Measurements from ENCODE around the gene CEP85. TPM values are rescaled to one million over a fixed set of nuclear protein-coding genes. Genes with fewer than 3 reads are reported as not detected.

The CEP85 gene
- total and polyA plus RNA-seq, 2 of the 13 experiments (the other 11 are each of a cell fraction or from before 2014, with no cell fraction given), result 16.1 to 26.7 TPM

- TF ChIP-seq SALL1 (CRISPR knock-in tag; IDR thresholded peaks at IDR 0.05) (peak; percentile 62), PHF8 (CRISPR knock-in tag; IDR thresholded peaks at IDR 0.05) (peak; percentile 87), HMGXB4 (CRISPR knock-in tag; IDR thresholded peaks at IDR 0.05; ENCODE audit: borderline replicate concordance in 1 of 2, low read depth in 1 of 2) (peak in 1 of 2 experiments; percentile 37; a peak in 1 of 4 replicates), TFDP1 (CRISPR knock-in tag; IDR thresholded peaks at IDR 0.05; ENCODE audit: borderline replicate concordance) (peak; percentile 38; the same call in 1 of the 2 replicates), ZMYM4 (CRISPR knock-in tag; IDR thresholded peaks at IDR 0.05) (peak; percentile 34; the same call in 1 of the 2 replicates), RXRA (CRISPR knock-in tag; IDR thresholded peaks at IDR 0.05) (peak; percentile 96), SP1 (IDR thresholded peaks at IDR 0.05) (no peak), SP1 (CRISPR knock-in tag; IDR thresholded peaks at IDR 0.05) (peak; percentile 54; the same call in 1 of the 2 replicates), E2F1 (CRISPR knock-in tag; IDR thresholded peaks at IDR 0.05) (0 out of 2 replicates have a peak, but pooled peaks have one; percentile 33), ZNF264 (CRISPR knock-in tag; IDR thresholded peaks at IDR 0.05) (0 out of 2 replicates have a peak, but pooled peaks have one; percentile 30), ZNF597 (CRISPR knock-in tag; IDR thresholded peaks at IDR 0.05) (no peak), THYN1 (CRISPR knock-in tag; IDR thresholded peaks at IDR 0.05; ENCODE audit: borderline replicate concordance, low read depth) (no peak), AGO2 (optimal IDR thresholded peaks at IDR 0.05; ENCODE audit: low read depth, low read length) (peak; percentile 24), ZBTB46 (CRISPR knock-in tag; IDR thresholded peaks at IDR 0.05; ENCODE audit: borderline replicate concordance) (no peak), MAZ (IDR thresholded peaks at IDR 0.05; ENCODE audit: borderline replicate concordance, low read depth, low read length) (peak; percentile 45; the same call in 1 of the 2 replicates), MAZ (CRISPR knock-in tag; IDR thresholded peaks at IDR 0.05; ENCODE audit: low read depth) (no peak), ZNF605 (CRISPR knock-in tag; IDR thresholded peaks at IDR 0.05) (peak; percentile 43; the same call in 1 of the 2 replicates), MLXIP (CRISPR knock-in tag; IDR thresholded peaks at IDR 0.05; ENCODE audit: borderline replicate concordance) (no peak)
Observed at GRCh38 chr1:26225033-26225831, 8.8 kb upstream of the CEP85 start (continued).

Measured in HepG2 (cell line).